Hematopoietic multipotent progenitor cell treated with erythropoietin and hydrocortisone succinate and interleukin-3 and kit ligand, for 15 days (in vitro differentiated cells): ENCODE data around the gene HOXC11.

Experiments used
- DNase-seq: peaks from one replicate; pipeline ENCODE4 v3.0.0-alpha.2; 2015; ENCODE audit warnings: low spot score

The HOXC11 gene

GRCh38 chr12:53958128-53958527 is 14.8 kb upstream of the HOXC11 start:
- no peak for DNase-seq

GRCh38 chr12:53959314-53959713 is 13.6 kb upstream of the HOXC11 start:
- DNase-seq: no peak

GRCh38 chr12:53960187-53961024 is 12.5 kb upstream of the HOXC11 start:
- DNase-seq: no peak

- DNase-seq: no peak
Measured at GRCh38 chr12:53961025-53961761, 11.7 kb upstream of the HOXC11 start.

DNA sequence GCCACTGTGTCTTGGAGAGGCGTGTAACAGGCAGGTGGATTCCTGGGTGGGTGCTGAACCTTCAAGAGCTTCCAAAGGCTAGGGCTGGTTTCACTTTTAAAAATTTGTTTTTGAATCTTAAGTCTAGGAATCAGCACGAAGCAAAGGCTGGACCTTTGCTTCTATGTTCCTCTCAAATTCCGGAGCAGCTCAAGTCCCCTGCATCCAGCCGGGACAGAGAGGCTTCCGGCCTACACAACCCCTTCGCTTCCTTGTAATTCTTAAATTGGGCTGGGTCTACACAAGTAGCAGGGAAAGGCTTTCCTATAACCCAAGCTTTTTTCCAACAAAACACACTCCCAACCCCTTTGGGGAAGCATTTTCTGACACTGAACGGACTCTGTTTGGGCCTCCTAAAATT is 9.9 kb upstream of the HOXC11 start:
- DNase-seq: no peak

- no peak for DNase-seq
Measured at GRCh38 chr12:53963434-53964314, 9.3 kb upstream of the HOXC11 start.

GRCh38 chr12:53964315-53964713 is 8.6 kb upstream of the HOXC11 start:
- no peak for DNase-seq

- DNase-seq: no peak
Measured at GRCh38 chr12:53965281-53966084, 7.4 kb upstream of the HOXC11 start.

- DNase-seq: no peak
Measured at GRCh38 chr12:53966085-53966384, 6.9 kb upstream of the HOXC11 start.

DNA sequence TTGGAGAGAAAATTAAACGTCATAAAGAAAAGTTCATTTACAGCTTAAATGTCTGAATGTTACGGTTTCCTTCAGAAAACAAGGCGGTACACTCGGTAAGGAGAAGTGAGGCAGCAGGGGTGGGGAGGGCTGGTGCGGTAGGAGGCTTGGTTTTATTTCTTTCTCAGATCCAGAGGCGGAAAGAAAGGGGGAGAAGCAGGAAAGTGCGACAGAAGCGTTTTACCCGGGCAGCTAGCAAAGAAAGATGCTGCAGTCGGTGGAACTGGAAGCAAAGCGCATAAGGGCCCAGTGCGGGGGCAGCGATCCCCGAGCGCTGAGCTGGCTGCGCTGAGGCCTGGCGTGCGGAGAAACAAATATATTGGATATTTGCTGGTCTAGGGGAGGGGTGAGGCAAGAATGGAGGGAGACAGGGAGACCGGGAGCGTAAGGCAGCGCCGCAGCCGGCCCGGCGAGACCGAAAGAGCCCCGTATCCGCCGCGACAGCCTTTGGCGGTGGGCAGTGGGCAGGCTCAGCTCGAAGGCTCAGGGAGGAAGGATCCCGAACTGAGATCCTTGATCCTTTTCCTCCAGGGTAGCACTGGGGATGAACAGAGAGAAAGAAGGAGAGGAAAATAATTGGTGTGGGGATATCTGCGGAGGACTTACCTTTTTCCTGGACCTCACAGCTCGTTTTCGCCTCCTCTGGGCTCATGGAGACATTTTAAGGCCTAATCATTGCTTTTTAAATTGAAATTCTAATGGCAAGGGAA is 6.4 kb upstream of the HOXC11 start:
- DNase-seq: no peak

DNA sequence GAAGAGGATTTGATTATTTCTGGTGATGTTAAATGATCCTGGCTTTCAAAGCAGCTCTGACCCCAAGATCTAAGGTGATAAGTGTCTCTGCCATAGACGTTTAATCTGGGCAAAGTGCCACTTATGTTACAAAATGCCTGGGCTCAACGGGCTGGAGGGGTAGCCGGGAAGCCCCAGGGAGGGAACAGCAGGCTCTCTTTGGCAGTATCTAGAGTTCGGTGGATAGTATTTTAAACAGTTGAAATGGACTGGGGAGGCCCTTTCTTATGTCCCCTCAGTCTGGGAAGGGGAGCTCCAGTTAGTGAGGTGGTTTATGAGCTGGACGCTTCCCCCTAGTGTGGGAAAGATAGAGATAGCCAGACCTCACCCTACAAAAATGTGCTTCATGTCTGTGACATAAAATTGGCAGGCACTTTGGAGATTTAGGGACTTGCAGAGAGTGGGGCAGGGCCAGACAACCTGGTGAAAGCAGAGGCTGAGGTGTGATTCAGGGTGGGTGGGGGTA is 5.5 kb upstream of the HOXC11 start:
- DNase-seq: no peak

GRCh38 chr12:53968214-53969127 is 4.5 kb upstream of the HOXC11 start:
- DNase-seq: no peak

DNA sequence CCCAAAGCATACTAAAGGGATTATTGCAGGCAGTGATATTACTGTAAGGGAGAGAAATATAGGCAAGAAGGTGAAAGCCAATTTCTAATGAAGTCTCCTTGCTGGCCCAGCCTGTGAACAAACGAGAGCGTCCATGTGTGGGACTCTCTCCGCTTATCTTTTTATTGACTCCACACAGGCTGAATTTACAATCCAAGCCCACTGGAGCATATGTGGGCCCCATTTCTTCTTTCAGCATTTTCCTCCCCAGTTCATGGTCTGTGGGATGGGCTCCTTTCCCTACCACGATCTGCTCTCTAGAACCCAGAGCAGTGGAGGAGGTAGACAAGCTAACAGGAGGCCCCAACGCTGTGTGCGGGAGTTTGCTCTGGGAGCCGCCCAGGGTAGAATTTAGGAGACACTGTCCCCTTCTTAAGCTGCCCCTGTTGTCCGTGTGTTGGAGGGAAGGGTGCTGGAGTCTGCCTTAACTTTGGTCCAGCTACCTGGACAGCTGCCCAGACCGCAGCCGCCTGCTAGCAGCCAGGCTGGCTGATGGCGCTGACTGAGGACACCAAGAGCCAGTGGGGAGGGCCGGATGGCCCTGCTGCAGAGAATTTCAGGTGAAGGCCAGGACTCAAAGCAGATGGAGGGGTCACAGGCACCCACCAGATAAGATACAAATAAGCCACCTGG is 3.2 kb upstream of the HOXC11 start:
- no peak for DNase-seq

DNA sequence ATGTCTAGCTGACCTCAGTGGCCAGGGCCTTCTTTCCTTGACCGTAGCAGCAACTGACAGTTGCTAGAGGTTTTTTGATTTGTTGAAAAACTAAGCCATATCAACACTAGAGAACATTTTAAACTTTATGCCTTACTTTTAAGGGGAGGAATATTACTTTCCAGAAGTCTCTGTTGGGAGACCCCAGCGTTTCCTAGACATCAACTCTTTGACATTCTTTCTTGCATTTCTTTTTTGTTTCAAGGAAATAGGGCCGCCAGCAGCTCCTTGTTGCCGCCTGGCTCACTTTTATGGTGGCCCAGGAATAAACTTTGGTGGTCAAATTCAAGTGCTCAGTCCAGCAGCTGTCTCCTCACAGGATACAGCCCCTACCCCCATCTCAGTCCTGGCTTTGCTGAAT is 2.5 kb upstream of the HOXC11 start:
- no peak for DNase-seq

DNA sequence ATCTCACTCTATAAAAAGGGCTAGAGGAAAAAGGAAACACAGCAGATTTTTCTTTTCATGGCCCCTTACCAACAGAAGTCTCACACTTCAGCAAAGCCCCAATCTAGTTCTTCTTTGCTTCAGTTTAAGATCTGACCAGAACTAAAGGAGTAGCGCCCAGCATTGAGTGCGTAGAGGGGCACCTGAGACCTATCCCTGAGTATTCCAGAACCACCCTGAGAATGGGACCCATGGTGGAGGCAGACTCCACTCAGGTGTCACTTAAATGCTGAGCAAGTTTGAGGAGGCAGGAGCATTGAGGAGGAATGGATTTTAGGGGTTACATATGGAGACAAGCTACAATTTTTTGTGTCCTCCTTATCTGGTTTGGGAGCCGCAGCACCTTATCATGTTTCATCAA is 1.8 kb upstream of the HOXC11 start:
- DNase-seq: no peak

DNA sequence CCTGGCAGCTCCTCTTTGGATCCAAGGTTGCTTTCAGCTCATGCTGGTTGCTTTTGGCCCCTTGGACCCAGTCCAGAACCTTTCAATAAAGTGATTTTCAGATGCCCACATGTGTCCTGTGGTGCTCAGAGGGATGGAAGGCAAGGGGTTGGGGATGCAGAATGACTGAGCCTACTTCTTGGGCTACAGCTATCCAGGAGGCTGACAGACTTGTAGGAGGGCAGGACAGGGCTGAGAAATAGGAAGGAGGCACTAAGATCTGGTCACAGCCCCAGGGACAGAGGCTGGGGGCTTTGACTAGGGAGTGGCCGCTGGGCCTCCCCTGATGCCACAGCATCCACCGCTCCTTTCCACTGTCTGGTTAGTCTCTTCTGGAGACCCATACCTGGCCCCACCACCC is 1.2 kb upstream of the HOXC11 start:
- DNase-seq: no peak

DNA sequence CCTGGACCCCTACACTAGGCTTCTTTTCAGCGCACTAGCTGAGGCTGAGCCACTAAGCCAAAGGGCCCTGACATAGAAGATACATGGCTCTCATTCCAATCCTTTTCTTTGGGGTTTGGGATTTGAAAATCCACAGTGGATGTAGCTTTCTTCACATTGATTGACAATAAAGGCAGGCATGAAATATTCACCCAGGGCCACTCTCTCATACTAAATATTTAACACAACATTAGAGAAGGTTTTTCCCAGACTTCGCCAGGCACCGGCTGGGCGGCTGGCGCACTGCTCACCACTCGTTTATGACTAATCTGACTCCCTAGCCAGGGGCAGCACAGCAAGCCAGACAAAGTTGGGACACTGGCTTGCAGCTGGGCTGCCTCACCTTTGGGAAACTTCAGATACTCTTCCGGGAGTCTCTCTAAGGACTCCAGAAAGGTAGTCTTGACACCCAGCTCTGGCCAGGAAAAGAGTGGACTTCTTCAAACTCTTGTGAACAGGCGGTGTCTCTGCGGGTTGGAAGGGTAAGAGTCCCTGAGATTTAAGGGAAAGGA is 699 bp upstream of the HOXC11 start:
- no peak for DNase-seq

DNA sequence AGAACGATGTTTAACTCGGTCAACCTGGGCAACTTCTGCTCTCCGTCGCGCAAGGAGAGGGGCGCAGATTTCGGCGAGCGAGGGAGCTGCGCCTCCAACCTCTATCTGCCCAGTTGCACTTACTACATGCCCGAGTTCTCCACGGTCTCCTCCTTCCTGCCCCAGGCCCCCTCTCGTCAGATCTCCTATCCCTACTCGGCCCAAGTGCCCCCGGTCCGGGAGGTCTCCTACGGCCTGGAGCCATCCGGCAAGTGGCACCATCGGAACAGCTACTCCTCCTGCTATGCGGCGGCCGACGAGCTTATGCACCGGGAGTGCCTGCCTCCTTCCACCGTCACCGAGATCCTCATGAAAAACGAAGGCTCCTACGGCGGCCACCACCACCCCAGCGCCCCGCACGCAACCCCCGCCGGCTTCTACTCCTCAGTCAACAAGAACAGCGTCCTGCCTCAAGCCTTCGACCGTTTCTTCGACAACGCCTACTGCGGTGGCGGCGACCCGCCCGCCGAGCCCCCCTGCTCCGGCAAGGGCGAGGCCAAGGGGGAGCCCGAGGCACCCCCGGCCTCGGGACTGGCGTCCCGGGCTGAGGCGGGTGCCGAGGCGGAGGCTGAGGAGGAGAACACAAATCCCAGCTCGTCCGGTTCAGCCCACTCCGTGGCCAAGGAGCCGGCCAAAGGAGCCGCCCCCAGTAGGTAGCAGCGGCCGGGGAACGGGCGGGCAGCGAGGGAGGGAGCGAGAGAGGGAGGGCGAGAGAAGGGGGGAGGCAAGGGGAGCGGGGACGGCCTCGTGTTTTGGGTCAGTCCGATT is 513 bp downstream of the HOXC11 start:
- DNase-seq: no peak
